Umbilical cord (tissue), 2 donors: ENCODE measurements around the gene RAD51B. TPM values are rescaled to one million over a fixed set of nuclear protein-coding genes. Genes with fewer than 3 reads are reported as not detected.

Experiments
- DNase-seq: peaks from one replicate; pipeline ENCODE4 v3.0.0-alpha.2; 2015; ENCODE audit warnings: low spot score
- total RNA-seq: library from RNA; depleted of rRNA; stranded (reverse); fragments of >200 nt; gene quantifications from one replicate; pipeline ENCODE4 v1.2.3, GENCODE V29; 2014; ENCODE audit warnings: low replicate concordance; ENCODE audit not compliant: insufficient read depth

RAD51B gene
- total RNA-seq, 1 donor from 2014 or later = 34.2 TPM

GRCh38 chr14:68477461-68478085 is 658.0 kb downstream of the RAD51B start:
- no peak for DNase-seq

- DNase-seq = peak; percentile 77
These were observed 659.7 kb downstream of the RAD51B start for GRCh38 chr14:68479247-68479646.

- no peak for DNase-seq
These were observed 662.4 kb downstream of the RAD51B start for GRCh38 chr14:68482018-68482417.

GRCh38 chr14:68482772-68483395 is 663.3 kb downstream of the RAD51B start:
- DNase-seq = no peak

- DNase-seq = no peak
These were observed 666.6 kb downstream of the RAD51B start for GRCh38 chr14:68486033-68486732.

- no peak for DNase-seq
These were observed 667.2 kb downstream of the RAD51B start for GRCh38 chr14:68486809-68487208.

GRCh38 chr14:68487805-68488590 is 668.4 kb downstream of the RAD51B start:
- no peak for DNase-seq

GRCh38 chr14:68491793-68492192 is 672.2 kb downstream of the RAD51B start:
- DNase-seq = no peak

GRCh38 chr14:68492381-68493151 is 673.0 kb downstream of the RAD51B start:
- DNase-seq = peak; percentile 76

GRCh38 chr14:68493152-68493911 is 673.8 kb downstream of the RAD51B start:
- peak; percentile 55 for DNase-seq

GRCh38 chr14:68495101-68496039 is 675.8 kb downstream of the RAD51B start:
- no peak for DNase-seq

GRCh38 chr14:68497011-68497410 is 677.4 kb downstream of the RAD51B start:
- DNase-seq = no peak

- DNase-seq = no peak
These were observed 679.9 kb downstream of the RAD51B start for GRCh38 chr14:68499451-68499850.

- DNase-seq = no peak
These were observed 681.6 kb downstream of the RAD51B start for GRCh38 chr14:68501171-68501570.

GRCh38 chr14:68501614-68502052 is 682.1 kb downstream of the RAD51B start:
- no peak for DNase-seq

GRCh38 chr14:68502230-68502629 is 682.7 kb downstream of the RAD51B start:
- no peak for DNase-seq

- DNase-seq = no peak
These were observed 683.7 kb downstream of the RAD51B start for GRCh38 chr14:68503186-68503825.

GRCh38 chr14:68504861-68505260 is 685.3 kb downstream of the RAD51B start:
- DNase-seq = no peak
